CD8-positive, alpha-beta memory T cell (primary cell): ENCODE measurements around the gene TMEM107. TPM values are rescaled to one million over a fixed set of nuclear protein-coding genes. Genes with fewer than 3 reads are reported as not detected.

ENCODE experiments used
- CTCF ChIA-PET: fragments of 350-600 bp; sonication (Branson Sonifier 250); formaldehyde crosslinking; loops from one replicate; lab custom pipeline; 2021; ENCODE audit warnings: antibody characterized with exemption; lab: Charles Lee
- POLR2A ChIA-PET: fragments of 350-600 bp; sonication (Branson Sonifier 250); formaldehyde crosslinking; loops from one replicate; lab custom pipeline; 2021; ENCODE audit warnings: antibody characterized with exemption; lab: Charles Lee
- DNase-seq, 5 donors: peaks; one replicate each; pipeline versions ENCODE4 v3.0.0 to v3.0.0-alpha.2; 2020 to 2022; ENCODE audit warnings: mixed read lengths in 1 of 5
- H3K27ac ChIP-seq: one replicate; pipeline ENCODE4 v1.7.0; 2013; ENCODE audit warnings: low read depth, mild to moderate bottlenecking, low read length, moderate library complexity
- H3K27me3 ChIP-seq: 2 replicates; pipeline ENCODE4 v1.7.0; 2013; ENCODE audit warnings: low read length, mild to moderate bottlenecking; ENCODE audit not compliant: insufficient read depth, poor library complexity, severe bottlenecking
- H3K36me3 ChIP-seq: 2 replicates; pipeline ENCODE4 v1.7.0; 2013; ENCODE audit warnings: mild to moderate bottlenecking, low read length, moderate library complexity; ENCODE audit not compliant: insufficient read depth
- H3K4me1 ChIP-seq: 2 replicates; pipeline ENCODE4 v1.7.0; 2013; ENCODE audit warnings: mild to moderate bottlenecking, low read length, moderate library complexity; ENCODE audit not compliant: insufficient read depth
- H3K4me3 ChIP-seq: 2 replicates; pipeline ENCODE4 v1.7.0; 2013; ENCODE audit warnings: mild to moderate bottlenecking, low read length
- H3K9me3 ChIP-seq: 2 replicates; pipeline ENCODE4 v1.7.0; 2013; ENCODE audit warnings: mild to moderate bottlenecking, low read length
- H3K27ac Mint-ChIP-seq, 8 donors: one replicate each; pipeline ENCODE4 v1.8.0; 2020 to 2021; ENCODE audit warnings: mixed read lengths in 8 of 8, mild to moderate bottlenecking in 6 of 8, inconsistent platforms in 3 of 8, moderate library complexity in 3 of 8
- H3K27me3 Mint-ChIP-seq, 2 donors: one replicate each; pipeline ENCODE4 v1.8.0; 2020 to 2021; ENCODE audit warnings: mixed read lengths in 2 of 2, mild to moderate bottlenecking in 1 of 2, moderate library complexity in 1 of 2
- H3K36me3 Mint-ChIP-seq, 3 donors: one replicate each; pipeline ENCODE4 v1.8.0; 2020 to 2021; ENCODE audit warnings: mixed read lengths in 3 of 3, inconsistent platforms in 1 of 3, mild to moderate bottlenecking in 1 of 3
- H3K4me1 Mint-ChIP-seq, 3 donors: one replicate each; pipeline ENCODE4 v1.8.0; 2020 to 2021; ENCODE audit warnings: mixed read lengths in 3 of 3, inconsistent platforms in 1 of 3, mild to moderate bottlenecking in 1 of 3
- H3K4me3 Mint-ChIP-seq, 7 donors: one replicate each; pipeline ENCODE4 v1.8.0; 2020 to 2021; ENCODE audit warnings: mixed read lengths in 7 of 7, mild to moderate bottlenecking in 6 of 7, moderate library complexity in 4 of 7, inconsistent platforms in 2 of 7
- H3K9me3 Mint-ChIP-seq, 5 donors: one replicate each; pipeline ENCODE4 v1.8.0; 2020 to 2022; ENCODE audit warnings: mixed read lengths in 5 of 5, mild to moderate bottlenecking in 3 of 5, moderate library complexity in 2 of 5, inconsistent platforms in 1 of 5
- polyA plus RNA-seq: library from polyadenylated mRNA; unstranded; fragments of 300-500 nt; fragmentation: Illumina TruSeq; gene quantifications from one replicate; pipeline ENCODE4 v1.2.3, GENCODE V29; 2021
- total RNA-seq, 2 experiments: library from RNA; stranded (reverse); gene quantifications; one replicate each; pipeline ENCODE4 v1.2.3, GENCODE V29; 2021

TMEM107 gene
- total and polyA plus RNA-seq, 3 experiments from 2014 or later = 21.3 to 50.7 (median 22.4) TPM

DNA sequence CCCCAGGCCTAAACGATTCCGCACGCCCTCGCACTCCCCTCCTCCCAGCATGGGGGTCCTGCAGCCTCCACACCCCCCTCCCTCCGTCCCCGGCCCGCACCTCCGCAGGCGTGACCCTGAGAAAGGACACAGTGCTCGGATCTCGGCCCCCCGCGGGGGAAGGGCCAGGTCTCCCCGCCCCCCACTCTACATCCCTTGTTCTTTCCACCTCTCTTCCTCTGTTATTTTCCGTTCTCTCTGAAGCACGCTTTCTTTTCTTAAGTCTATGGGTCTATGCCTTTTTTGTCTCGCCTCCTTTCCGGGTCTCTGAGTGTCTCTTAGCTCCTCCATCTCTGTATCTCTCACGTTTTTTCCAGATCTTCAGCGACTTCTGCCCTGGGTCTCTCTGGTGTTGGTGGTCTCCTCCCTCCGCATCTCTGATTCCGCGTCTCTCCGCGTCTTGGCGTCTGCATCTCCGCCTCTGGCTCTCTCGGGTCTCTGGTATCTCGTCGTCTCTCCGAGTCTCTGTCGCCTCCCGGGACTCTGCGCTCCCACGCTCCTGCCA lies 50.2 kb downstream of the TMEM107 start:
- H3K9me3 Mint-ChIP-seq = peaks cover 0 to 2% (median 0%) of the 10 kb centered on the region in 5 donors
- no peaks in the 10 kb centered on the region for H3K9me3 ChIP-seq
- H3K27ac ChIP-seq = peak overlapping the region; percentile 24
- CTCF ChIA-PET = interaction anchor here (1.8 to 2.5 kb wide), 2 partner anchors 12 to 33 kb away, joined by 4 to 17 read pairs; no protein-coding TSS in a partner anchor
- H3K4me3 Mint-ChIP-seq = peak overlapping the region; percentile 84 to 94 (median 90)
- H3K36me3 ChIP-seq = no peaks in the 10 kb centered on the region
- DNase-seq = peak in 2 of 5 donors; percentile 22 to 33
- peaks cover 7% of the 10 kb centered on the region for H3K27me3 ChIP-seq
- H3K36me3 Mint-ChIP-seq = peaks cover 0 to 11% (median 0%) of the 10 kb centered on the region in 3 donors
- POLR2A ChIA-PET = interaction anchor here (1.3 to 2.3 kb wide), 3 partner anchors 12 to 96 kb away, joined by 4 to 8 read pairs (median 4); no protein-coding TSS in a partner anchor
- H3K4me1 Mint-ChIP-seq = peaks cover 44 to 57% (median 53%) of the 10 kb centered on the region in 3 donors
- H3K4me3 ChIP-seq = peak overlapping the region; percentile 91
- H3K4me1 ChIP-seq = peaks cover 43% of the 10 kb centered on the region
- H3K27ac Mint-ChIP-seq = peak overlapping the region; percentile 16 to 91 (median 72)
- peaks cover 19 to 32% of the 10 kb centered on the region in 2 donors for H3K27me3 Mint-ChIP-seq

GRCh38 chr17:8125154-8125946 lies 50.8 kb downstream of the TMEM107 start:
- peak; percentile 76 to 89 (median 82) for DNase-seq
- ChIA-PET POLR2A (interaction anchor here (1.1 to 1.6 kb wide), 4 partner anchors 31 to 123 kb away, joined by 3 to 7 read pairs (median 4); partner anchors contain the start of gene CTC1), CTCF (interaction anchor here (1.2 to 2.7 kb wide), 6 partner anchors 11 to 123 kb away, joined by 4 to 19 read pairs (median 6); partner anchors contain the start of gene CTC1)
- H3K9me3 Mint-ChIP-seq = peaks cover 0 to 5% (median 2%) of the 10 kb centered on the region in 5 donors
- peaks cover 51 to 63% (median 59%) of the 10 kb centered on the region in 3 donors for H3K4me1 Mint-ChIP-seq
- Histone ChIP-seq H3K9me3 (no peaks in the 10 kb centered on the region), H3K27me3 (peaks cover 7% of the 10 kb centered on the region), H3K36me3 (no peaks in the 10 kb centered on the region), H3K4me1 (peaks cover 49% of the 10 kb centered on the region), H3K4me3 (peak overlapping the region; percentile 91), H3K27ac (peak overlapping the region; percentile 24)
- peak overlapping the region; percentile 16 to 93 (median 70) for H3K27ac Mint-ChIP-seq
- H3K27me3 Mint-ChIP-seq = peaks cover 23 to 39% of the 10 kb centered on the region in 2 donors
- H3K4me3 Mint-ChIP-seq = peak overlapping the region; percentile 84 to 94 (median 90)
- H3K36me3 Mint-ChIP-seq = peaks cover 0 to 14% (median 0%) of the 10 kb centered on the region in 3 donors

DNA sequence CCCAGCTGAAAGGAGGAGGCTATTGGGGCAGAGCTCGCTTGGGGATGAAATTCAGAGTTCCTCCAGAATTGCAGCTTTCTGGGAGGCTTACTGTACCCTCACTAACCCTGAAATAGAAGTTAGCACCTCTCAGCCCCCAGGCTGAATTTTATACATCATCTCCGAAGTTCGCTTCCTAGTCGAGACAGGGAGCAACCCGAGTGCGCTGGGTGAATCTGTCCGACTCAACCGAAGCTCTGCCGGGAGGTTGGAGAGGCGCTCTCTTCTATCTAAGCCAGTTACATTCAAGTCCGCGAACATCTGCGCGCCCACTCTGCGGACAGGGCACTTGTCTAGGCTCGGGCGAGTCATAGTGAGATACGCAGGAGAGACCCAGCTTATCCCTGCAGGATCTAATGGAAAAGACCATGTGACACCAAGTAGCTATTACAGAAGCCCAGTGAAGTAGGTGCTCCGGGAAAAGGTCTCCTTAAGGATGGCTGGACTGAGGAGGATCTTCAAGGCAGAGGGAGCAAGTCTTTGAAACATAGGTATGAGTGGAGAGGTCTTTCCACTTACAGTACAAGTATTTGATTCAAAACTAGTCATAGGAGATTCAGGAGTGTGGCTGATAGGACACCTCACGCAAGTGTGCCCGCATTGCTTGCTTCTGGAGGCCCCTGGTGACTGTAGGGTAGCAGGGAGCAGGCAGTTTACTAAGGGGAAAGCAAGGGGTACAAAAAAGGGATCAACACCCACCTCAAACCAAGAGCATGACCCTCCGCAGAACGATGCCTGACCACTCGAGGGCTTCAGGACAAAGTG lies 51.6 kb downstream of the TMEM107 start:
- peaks cover 0 to 11% (median 2%) of the 10 kb centered on the region in 5 donors for H3K9me3 Mint-ChIP-seq
- H3K27me3 Mint-ChIP-seq = peaks cover 25 to 46% of the 10 kb centered on the region in 2 donors
- Histone ChIP-seq H3K9me3 (no peaks in the 10 kb centered on the region), H3K36me3 (no peaks in the 10 kb centered on the region), H3K4me1 (peaks cover 57% of the 10 kb centered on the region), H3K27ac (no peak overlapping the region), H3K27me3 (peaks cover 7% of the 10 kb centered on the region), H3K4me3 (peak overlapping the region; percentile 91)
- H3K36me3 Mint-ChIP-seq = peaks cover 0 to 16% (median 0%) of the 10 kb centered on the region in 3 donors
- ChIA-PET POLR2A (interaction anchor here (1.1 to 1.4 kb wide), 5 partner anchors 16 to 124 kb away, joined by 3 to 7 read pairs (median 3); partner anchors contain the start of gene CTC1), CTCF (interaction anchor here (0.6 to 2.7 kb wide), 11 partner anchors 10 to 123 kb away, joined by 3 to 19 read pairs (median 4); partner anchors contain the start of gene CTC1)
- H3K4me1 Mint-ChIP-seq = peaks cover 59 to 71% (median 67%) of the 10 kb centered on the region in 3 donors
- H3K4me3 Mint-ChIP-seq = peak overlapping the region; percentile 84 to 94 (median 90)
- H3K27ac Mint-ChIP-seq = peak overlapping the region; percentile 29 to 86 (median 72)
- DNase-seq = peak in 2 of 5 donors; percentile 7 to 15

DNA sequence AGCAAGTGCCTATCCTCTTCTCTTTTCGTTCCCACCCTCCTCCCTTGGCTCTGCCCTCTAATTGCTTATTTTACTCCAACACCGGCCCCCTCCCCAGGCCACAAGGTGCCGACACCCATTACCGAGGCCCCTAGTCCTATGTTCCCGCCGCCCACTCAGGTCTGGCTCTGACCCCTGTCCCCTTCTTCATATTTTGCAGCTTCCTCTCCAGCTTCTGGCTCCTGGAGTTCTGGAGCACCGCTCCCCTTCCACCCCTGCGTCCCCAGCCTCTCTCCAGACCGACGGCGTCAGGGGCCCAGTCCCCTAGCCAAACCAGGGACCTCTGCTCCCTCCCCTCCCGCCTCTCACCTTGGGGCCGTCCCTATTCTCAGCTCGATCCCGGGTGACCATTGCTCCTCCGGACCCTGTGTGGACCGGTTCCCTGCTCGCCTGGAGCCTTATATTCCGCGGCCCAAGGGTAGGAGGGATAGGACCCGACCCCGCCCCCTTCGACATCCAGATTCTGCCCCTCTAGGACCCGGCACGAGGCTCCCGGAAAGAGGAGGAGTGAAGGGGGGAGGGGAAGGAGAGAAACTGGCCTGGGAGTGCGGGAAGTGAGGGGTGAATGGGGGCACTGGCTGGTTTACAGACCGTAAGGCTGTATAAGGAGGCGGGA lies 52.4 kb downstream of the TMEM107 start, which contains the start of gene HES7:
TSS of gene HES7 (minus strand) at position 412 of the 655 bp plus-strand sequence. CDS start at position 390, 22 bp downstream.
- Histone ChIP-seq H3K4me1 (peaks cover 57% of the 10 kb centered on the region), H3K36me3 (no peaks in the 10 kb centered on the region), H3K9me3 (no peaks in the 10 kb centered on the region), H3K4me3 (peak within 1 kb of the TSS; percentile 91), H3K27ac (no peak within 1 kb of the TSS), H3K27me3 (peaks cover 7% of the 10 kb centered on the region)
- Mint-ChIP-seq H3K4me1 (peaks cover 63 to 78% (median 74%) of the 10 kb centered on the region in 3 donors), H3K4me3 (peak within 1 kb of the TSS; percentile 84 to 94 (median 90)), H3K27me3 (peaks cover 25 to 52% of the 10 kb centered on the region in 2 donors), H3K27ac (peak within 1 kb of the TSS; percentile 33 to 86 (median 82)), H3K9me3 (peaks cover 0 to 16% (median 7%) of the 10 kb centered on the region in 5 donors), H3K36me3 (peaks cover 0 to 20% (median 0%) of the 10 kb centered on the region in 3 donors)
- DNase-seq = no peak
- ChIA-PET POLR2A (interaction anchor here (0.5 to 2.4 kb wide), 7 partner anchors 15 to 258 kb away, joined by 3 to 9 read pairs (median 4); partner anchors contain the start of gene CTC1), CTCF (interaction anchor here (0.6 to 2.7 kb wide), 11 partner anchors 9 to 124 kb away, joined by 3 to 19 read pairs (median 4); partner anchors contain the start of gene CTC1)

- DNase-seq = peak in 3 of 5 donors; percentile 41 to 59 (median 49)
- Mint-ChIP-seq H3K27me3 (peaks cover 27 to 59% of the 10 kb centered on the region in 2 donors), H3K36me3 (peaks cover 0 to 24% (median 0%) of the 10 kb centered on the region in 3 donors), H3K4me1 (peaks cover 69 to 85% (median 81%) of the 10 kb centered on the region in 3 donors), H3K4me3 (peak overlapping the region; percentile 84 to 94 (median 90)), H3K9me3 (peaks cover 0 to 17% (median 8%) of the 10 kb centered on the region in 5 donors), H3K27ac (peak overlapping the region in 7 of 8 donors; percentile 8 to 85 (median 58))
- POLR2A ChIA-PET = interaction anchor here (0.5 to 2.4 kb wide), 7 partner anchors 14 to 258 kb away, joined by 3 to 9 read pairs (median 3); no protein-coding TSS in a partner anchor
- no peak overlapping the region for H3K27ac ChIP-seq
- H3K4me3 ChIP-seq = peak overlapping the region; percentile 91
- H3K4me1 ChIP-seq = peaks cover 63% of the 10 kb centered on the region
- no peaks in the 10 kb centered on the region for H3K9me3 ChIP-seq
- H3K27me3 ChIP-seq = peaks cover 7% of the 10 kb centered on the region
- no peaks in the 10 kb centered on the region for H3K36me3 ChIP-seq
- CTCF ChIA-PET = interaction anchor here (0.7 to 2.7 kb wide), 5 partner anchors 10 to 177 kb away, joined by 3 to 19 read pairs (median 7); no protein-coding TSS in a partner anchor
Measured at GRCh38 chr17:8122924-8123694, 53.1 kb downstream of the TMEM107 start.
